T1000 (cell line): Measurements from ENCODE around the gene HSPA6.
"Not testable (repeated sequence)": the region's sequence is repeated elsewhere in the genome, so short reads cannot be mapped to it uniquely, and the experiment has no call there.

Experiments used
- DNase-seq: peaks from one replicate; lab custom pipeline; 2025; ENCODE audit warnings: mixed read lengths; lab: John Stamatoyannopoulos, UW

HSPA6 gene

DNA sequence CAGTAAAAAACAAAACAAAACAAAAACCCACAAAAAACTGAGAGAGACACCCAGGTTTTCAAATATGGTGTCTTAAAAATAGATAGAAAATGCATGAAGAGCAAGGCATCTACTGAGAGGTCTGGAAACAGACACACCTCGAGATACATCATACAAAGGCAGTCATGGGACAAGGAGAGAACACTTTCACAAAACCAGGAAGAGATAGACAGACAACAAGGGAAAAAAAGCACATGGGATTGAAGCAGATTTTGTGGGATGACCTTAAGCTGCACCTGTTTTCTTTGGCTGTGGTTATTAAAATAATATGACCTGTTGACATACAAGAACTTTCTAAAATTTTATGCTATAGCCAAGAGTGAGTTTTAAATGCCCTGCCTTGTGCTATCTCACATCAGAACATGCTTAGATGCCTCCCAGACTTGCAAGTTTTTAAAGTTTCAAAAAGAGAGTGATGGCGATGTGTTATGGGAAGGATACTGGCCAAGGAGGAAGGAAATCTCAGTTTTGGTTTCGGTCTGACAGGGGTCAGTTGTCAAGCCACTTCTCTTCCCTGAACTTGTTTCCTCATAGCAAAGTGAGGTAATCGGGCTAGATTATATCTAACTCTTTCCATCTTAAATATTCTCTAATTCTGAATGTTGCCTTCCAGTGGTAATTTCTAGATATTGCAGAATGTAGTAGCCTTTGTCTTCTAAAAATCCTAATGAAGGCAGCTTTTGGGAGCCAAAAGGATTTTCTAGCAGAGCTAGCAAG lies 36.8 kb downstream of the HSPA6 start:
- DNase-seq: not testable (repeated sequence)

DNA sequence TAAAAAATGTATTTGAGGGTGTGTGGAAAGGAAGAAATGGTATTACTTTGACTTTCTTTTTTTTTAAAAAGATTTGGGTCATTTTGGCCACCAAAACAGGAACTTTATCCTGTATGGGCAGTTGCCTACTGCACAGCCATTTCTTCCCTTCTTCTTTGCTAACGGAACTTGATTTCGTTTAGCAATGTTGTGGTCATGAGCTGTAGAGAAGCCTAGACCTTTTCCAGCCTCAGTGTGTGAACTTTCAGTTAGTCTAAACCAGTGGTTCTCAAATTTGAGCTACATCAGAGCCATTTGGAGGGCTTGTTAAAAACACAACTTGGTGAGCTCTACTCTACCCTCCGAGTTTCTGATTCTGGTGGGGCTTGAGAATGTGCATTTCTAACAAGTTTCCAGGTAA lies 38.1 kb downstream of the HSPA6 start:
- not testable (repeated sequence) for DNase-seq

DNA sequence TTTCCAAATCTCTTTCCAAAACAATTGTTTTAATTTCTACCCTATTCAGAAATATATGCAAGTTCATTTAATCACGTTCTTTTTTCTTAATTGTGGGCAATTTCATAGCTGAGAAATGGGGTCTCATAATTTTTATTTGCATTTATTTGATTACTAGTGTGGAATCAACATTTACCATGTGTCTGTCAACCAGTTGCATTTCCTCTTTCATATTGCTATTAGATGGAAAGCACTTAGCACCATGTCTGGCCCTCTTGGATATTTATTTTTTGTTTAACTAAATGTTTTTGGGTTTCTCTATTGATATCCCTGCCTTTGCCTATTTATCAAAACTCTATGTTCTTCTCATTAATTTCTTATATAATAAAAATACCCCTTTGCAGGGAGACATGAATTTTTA lies 39.2 kb downstream of the HSPA6 start:
- DNase-seq: not testable (repeated sequence)

DNA sequence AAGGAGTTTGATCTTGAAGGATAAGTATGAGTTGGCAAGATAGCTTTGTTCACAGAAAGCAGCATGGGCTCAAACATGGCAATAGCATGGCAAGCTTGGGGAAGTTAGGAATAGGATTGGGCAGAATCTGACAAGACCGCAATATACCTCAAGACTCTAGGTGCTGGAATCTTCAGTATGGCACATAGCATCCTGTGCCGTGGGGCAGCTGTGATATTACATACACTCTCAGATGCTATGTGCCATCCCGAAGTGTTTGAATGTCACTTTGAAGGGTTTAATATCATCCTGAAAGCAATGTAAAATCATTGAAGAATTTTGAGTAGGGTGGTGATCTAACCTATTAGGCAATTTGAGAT lies 42.2 kb downstream of the HSPA6 start:
- not testable (repeated sequence) for DNase-seq

DNA sequence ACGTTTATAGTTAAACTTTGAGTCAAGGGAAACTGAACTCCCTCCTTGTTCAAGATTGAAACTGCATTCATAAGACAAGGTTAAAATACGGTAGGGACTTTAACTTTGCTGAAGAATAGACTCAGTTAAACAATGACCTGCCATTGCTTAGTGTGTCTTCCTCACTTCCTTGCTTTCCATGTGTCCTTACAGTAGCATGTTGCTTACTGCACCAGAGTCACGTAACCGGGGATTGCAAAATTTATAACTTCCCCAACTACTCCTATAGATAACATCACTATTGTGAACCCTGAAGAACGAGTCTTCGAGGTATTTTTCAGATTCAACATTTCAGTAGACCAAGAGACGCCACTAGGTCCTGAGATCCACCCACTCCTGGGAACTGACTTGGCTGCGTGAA lies 47.4 kb downstream of the HSPA6 start:
- not testable (repeated sequence) for DNase-seq
